ENCODE data around the gene SLC22A15.
"Not testable (repeated sequence)": the region's sequence is repeated elsewhere in the genome, so short reads cannot be mapped to it uniquely, and the experiment has no call there.

SLC22A15 gene

DNA sequence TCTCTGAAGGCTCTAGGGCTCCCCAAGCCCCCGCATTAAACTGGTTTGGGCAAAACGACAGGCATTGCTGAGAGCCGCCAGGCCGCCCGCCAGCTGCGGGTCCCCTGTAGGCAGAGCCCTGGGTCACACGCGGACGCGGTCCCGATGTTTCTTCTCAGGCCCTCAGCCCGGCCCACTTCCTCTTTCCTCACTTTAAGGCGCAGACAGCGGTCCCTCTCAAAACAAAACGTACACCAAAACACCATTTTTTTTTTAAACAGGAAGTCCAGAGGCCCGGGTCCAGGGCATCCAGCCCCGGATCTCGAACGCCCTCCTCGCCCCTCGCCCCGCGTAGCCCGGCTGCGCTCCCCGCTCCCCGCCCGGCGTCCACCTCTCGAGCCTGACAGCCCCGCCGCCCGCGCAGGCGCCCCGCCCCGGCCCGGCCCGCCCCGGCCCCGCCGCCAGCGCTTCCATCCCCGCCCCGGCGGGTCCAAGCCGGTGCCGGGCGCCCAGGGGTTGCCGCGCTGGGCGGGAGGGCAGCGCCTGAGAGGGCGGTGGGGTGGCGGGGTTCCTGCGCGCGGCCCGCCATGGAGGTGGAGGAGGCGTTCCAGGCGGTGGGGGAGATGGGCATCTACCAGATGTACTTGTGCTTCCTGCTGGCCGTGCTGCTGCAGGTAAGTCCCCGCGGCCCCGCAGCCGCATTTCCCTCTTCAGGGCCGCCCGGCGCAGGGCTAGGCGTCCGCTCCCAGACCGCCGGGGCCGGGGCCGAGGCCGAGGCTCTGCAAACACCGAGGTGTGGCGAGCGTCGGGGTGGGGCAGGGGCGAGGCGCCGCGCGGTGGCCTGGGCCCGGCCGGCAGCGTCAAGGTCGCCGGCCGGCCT, at the start of gene SLC22A15:
Gene SLC22A15 (plus strand): TSS at position 452 of the 859 bp plus-strand sequence. CDS start 115 bp downstream, at position 567.
- DNase-seq, result peak; percentile 39

DNA sequence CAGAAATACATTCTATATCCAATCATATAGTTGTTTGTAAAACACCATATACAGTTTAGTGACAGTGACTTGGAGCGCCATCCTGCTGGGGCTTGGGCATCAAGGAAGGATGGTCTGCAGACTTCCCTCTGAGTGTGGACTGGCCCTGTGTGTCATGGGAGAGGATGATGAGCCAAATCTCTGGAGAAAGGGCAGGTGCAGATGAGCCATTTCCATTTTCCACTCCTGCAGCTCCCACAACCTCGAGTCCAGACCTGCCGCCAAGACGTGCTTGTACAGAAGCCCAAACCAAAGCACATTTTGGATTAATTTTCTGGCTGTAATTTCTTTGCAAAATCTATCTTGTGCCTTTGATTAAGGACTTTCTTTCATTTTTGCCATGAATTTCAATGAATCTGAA, 48.3 kb upstream of the SLC22A15 start:
- DNase-seq, result no peak

DNA sequence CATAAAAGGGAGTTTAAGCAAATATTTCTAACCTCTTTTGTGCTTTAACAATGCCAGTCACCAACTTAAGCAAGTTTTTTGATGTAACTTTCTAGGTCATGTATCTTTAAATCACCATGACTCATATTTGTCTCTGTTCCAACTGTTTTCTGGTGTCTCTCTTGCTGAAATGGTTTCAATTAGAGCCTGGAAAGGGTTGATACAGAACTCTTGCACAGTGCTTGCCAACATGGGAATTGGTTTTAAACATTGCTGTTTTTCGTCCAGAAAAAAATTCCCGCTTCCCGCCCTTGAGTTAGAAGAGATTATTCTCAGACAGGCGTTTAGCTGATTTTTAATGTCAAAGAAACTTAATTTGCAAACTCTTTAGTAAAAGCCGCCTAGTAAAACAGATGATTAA, 46.4 kb upstream of the SLC22A15 start:
- no peak for DNase-seq

DNA sequence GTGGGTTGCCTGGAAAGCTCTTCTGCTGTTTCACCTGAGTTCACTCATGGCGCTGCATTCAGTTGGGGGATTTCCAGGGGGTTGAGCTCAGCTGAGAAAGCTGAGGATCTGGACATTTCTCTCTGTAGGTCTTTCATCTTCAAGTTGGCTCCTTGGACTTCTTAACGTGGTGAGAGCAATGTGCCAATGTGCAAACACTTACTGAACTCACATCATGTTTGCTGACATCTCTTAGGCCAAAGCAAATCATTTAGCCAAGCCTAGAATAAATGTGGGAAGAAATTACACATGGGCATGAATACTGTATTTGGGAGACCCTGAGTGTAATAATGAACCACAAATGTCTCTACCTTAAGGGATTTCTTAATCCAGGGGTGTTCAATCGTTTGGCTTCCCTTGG, 42.7 kb upstream of the SLC22A15 start:
- DNase-seq, result no peak

DNA sequence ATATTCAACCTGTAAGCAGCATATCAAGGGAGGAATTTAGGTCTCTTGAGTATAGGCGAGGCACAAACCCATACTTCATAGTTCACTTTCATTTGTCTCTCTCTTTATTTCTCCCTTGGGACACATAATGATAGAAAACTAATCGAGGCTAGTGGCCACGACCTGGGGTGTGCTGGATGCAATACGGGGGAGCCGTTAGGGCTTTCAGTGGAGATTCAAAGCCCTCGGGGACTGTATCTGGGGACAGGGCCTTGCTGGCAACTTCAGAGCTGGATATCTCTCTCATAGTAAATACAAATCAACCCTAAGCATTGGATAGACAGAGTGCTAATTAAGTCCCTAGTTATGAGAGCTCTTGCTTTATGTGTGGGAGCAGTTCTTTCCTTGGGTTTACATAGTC, 36.9 kb upstream of the SLC22A15 start:
- no peak for DNase-seq

DNA sequence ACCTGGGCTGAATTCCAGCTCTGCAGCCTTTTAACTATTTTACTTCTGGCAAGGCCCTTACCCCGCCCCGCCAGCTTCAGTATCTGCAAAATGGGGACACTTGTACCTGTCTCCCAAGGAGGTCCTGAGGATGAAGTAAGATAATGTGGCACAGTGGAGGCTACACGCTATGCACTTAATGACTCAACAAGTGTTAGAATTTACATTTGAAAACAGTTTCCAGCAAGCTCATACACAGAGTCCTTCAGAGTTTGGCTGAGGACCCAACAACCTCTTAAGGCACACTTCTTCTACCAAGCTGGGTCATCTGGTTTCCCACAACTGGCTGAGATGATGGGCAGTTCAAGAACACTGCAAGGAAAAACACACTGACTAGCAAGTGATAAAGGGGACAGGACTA, 30.2 kb upstream of the SLC22A15 start:
- DNase-seq, result no peak

DNA sequence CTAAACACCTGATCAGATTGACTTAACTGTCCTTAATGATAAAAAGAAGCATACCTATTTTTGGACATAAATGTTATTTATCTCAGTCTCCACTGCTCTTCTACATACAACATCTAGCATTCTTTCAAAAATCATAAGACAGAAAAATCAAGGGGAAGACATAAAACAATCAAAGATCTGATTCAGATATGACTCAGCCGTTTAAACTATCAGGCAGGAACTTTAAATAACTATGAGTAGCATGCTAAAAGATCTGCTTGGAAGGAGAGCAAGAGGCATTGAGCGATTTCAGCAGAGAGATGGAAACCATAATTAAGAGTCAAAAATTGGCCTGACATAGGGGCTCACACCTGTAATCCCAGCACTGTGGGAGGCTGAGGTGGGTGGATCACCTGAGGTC, 27.2 kb upstream of the SLC22A15 start:
- DNase-seq, result no peak

DNA sequence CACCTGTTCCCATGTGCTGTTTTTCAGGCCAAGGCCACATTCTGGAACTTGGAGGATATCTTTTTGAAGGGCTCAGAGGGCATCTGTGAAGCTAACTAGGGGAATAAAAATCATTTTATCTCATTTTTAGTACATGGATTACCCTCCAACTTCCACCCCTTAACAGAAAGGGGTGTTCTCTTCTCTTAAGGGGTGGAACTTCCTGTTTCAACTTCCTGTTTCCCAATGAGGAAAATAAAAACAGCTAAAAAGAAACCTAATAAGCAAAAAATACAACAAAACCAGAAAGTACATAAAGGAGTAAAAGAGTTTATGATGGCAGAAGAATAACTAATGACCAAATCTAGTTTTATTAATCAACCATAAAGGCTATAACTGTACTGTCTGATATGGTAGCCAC, 24.8 kb upstream of the SLC22A15 start:
- no peak for DNase-seq

DNA sequence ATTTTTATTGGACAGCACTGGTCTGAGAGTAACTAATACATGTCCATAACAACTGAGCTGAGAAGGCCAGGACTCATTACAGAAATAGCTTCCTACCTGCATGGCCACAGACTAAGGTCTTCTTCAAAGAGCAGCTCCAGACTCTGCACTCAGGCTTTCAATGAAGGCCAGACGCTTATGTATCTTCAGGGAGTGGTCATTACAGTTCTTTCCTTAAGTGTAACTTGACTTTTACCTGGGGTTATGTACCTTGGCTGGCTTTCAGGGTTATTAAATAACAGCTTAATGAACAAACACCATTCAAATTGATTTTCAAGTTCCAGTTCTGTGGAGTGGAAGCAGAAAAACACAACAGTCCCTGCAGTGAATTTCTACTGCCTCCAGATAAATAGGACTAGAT, 23.8 kb upstream of the SLC22A15 start:
- no peak for DNase-seq

DNA sequence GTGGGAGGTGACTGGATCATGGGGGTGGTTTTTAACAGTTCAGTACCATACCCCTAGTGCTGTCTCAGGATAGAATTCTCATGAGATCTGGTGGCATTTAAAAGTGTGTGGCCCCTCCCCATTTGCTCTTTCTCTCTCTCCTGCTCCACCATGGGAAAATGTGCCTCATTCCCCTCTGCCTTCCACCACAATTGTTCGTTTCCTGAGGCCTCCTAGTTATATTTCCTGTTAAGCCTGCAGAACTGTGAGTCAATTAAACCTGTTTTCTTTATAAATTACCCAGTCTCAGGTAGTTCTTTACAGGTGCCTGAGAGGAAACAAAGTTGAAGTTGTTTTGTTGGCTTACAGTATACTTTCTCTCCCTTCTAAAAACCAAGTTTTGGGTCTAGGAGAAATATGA, 23.1 kb upstream of the SLC22A15 start:
- no peak for DNase-seq

DNA sequence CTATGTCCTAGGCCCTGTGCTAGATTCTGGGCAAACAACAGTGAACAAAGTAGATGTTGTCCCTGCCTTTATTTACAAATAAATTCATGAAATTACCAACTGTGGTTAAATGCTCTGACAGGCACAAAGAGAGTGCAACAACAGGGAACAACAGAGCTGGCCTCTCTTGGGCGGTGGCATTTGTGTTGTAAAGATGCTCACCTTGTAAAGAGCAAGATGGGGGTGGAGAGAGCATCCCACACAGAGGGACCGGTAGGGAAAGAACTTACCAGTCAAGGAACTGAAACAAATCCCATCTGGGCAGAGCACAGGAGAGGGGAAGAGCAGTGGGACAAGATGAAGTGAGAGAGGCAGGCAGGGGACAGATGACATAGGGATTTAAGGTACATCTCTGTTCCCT, 21.6 kb upstream of the SLC22A15 start:
- DNase-seq, result no peak

DNA sequence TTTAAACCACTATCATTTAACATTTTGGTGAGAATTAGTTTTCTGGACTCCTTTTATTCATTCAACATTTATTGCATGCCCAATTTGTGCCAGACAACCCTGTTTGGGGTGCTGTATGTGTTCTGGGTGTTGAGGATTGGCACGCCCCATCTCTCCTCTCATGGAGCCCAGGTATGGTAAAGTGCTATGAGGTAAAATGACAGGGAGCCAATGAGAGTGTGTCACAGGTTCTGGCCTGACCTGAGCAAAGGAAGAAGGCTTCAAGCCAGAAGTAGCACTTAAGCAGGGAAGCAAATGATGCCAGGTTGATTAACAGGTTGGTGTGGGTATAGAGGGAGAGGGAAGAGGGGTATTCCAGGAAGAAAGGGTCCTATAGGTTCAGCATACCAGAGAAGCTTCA, 21.1 kb upstream of the SLC22A15 start:
- no peak for DNase-seq

DNA sequence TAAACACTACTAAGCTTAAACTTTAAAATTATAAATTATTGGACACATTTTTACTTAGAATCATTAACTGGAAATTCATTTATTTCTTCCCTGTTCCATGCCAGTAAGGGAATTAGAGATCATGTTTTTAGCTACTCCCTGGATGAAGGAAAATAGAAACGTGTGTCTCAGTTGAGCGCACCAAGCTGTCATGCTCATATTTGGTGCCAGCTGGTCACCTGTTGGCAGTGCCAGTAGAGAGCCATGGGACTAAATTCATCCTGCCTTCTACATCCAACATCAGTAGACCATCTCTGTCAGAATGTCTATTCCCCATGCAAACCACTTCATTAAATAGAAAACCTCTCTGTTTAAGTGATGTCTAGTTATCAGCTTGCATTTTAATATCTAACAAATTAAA, 17.4 kb upstream of the SLC22A15 start:
- DNase-seq, result no peak

DNA sequence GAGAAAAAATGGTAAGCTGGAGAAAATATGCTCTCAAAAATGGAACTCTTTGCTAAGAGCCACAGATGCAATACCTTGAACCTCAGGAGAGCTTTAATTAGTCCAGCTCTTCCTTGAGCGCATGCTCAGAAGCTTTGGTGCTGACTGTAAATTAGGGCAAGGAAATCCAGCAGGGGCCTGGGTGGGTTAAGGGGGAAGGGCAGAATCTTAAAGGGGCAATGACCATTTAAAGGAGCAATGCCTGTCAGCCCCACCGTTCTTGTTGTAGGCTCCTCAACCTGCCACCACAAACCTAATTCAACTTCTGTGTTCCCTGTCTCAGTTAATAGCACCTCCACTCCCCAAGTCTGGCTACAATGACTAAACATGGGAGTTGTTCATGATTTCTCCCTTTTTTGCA, 6.8 kb upstream of the SLC22A15 start:
- no peak for DNase-seq

DNA sequence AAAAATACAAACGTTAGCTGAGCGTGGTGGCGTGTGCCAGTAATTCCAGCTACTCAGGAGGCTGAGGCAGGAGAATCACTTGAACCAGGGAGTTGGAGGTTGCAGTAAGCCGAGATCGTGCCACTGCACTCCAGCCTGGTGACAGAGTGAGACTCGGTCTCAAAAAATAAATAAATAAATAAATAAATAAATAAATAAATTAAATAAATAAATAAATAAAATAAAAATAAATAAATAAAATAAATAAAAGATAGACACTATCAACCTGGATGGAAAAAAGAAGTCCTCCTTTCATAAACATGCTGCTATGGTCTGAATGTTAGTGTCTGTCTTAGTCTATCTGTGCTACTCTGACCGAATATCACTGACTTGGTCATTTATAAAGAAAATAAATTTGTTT, 4.5 kb upstream of the SLC22A15 start:
- DNase-seq, result not testable (repeated sequence)

DNA sequence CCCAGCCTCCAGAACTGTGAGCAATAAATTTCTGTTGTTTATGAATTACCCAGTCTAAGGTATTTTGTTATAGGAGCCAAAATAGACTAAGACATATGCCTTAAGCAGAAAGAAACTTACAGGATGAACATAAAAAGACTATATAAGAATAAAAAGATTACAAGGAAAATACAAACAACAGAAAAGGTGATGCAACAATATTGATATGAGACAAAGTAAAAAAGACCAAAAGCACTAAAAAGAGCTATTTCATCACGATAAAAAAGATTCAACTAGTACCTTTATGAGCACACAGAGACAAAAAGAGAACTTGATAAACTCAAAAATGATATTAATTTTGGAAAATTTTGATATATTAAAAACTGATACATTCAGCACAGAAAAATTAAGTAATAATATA, 3.2 kb upstream of the SLC22A15 start:
- no peak for DNase-seq

DNA sequence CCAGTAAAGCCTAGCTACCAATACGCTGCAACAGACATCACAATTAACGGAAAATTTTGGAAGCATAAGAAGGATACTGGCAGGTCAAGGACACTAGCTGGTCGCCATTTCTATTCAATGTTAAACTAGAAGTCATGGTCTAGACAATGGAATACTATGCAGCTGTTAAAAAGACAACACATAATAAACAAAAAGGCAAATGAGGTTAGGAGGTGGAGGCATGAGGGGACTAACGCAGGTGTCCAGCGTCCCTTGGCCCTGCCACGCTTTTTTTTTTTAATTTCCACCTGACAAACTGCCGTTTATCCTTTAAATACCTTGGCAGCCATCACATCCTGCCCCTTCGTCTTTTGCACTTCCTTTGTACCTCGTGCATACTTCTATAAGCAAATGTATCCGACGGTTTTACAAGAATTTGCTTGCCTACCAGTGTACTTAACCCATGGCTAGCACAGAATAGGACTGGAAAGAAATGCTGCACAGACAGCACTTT, 698 bp upstream of the SLC22A15 start:
- no peak for DNase-seq

DNA sequence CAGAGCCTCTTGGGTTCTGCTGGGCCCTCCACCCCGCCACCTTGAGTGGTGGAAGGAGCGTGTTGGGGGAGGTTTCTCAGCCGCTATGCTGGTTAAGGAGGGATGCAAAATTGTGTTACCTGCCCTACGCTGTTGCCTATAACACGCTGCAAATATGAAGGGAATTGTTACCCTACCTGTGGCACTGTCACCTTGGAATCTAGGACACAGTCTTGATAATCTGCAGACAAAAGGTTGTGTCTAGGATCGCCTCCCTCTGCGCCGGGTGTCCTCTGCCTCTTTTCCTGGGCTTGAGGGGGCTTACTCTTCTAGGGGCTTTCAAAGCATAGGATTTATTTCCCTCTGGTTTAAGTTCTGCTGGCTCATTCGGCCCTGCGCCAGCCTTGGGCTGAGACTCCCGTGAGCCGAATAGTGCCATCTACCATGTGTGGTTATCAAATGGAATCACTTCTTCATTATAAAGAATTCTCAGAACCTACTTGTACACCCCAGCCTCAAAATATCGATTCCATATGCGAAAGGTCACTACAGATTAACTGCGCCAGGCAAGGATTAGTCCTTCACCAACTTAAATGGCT, 697 bp downstream of the SLC22A15 start:
- DNase-seq, result no peak

DNA sequence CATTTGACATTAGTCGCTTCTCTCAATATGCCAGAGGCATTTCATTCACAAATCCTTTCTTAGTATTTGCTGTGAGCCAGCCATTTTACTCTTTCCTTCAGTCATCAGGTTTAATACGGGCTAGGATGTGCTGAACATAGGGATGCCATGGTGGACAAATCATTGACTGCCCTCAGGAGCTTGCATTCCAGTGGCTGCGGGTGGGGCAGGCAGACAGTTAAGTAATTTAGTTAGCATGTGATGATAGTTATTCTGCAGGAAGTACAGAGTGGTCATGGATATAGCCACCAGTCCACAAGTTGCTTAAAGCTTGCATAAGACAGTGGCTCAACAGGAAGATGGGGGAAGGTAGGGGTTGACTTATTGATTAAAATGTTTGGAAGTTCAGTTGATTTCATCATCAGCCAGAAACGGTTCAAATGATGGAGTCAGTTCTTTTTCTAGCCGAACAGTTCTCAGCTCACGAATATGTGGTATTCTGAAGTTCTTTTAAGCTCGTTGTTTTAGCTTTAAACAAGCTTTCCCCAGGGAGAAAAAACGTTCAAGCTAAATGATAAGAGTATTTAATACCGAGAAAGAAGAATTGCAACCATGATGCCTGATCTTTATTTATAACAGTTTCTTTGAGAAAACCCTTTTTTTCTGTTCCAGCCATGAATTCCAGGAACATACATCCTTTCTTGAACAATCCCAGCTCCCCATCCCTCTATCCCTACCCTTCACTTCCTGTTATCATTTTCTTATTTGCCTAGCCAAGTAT, 1.4 kb downstream of the SLC22A15 start:
- DNase-seq, result no peak

DNA sequence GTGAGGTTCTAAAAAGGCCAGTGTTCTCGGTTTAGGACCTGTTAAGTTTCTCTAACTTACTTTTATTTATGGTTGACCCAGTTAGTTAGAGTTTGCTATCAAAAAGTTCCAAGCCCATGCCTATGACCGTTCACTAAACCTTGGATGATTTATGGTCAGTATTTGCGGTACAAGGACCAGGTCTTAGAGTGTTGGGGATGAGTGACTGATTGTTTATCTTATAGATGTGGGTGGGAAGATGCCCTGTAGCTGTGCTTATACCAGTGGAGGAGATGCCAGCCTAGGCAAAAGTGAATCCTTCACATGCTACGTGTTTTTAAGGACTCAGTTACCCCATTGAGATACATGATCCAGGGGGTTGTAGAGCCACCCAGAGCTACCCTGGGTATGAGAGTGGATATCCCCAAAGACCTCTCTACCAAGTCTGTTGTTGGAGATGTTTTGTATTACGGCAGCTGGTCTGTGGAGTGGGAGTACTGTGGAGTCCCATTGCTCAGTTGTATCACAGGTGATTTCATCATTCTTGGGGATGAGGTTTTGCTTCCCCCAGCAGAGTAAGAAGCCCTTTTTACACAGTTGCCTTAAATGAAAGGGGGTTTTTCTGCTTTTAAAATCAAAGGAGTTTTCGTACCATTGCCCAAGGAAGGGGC, 2.1 kb downstream of the SLC22A15 start:
- DNase-seq, result no peak

DNA sequence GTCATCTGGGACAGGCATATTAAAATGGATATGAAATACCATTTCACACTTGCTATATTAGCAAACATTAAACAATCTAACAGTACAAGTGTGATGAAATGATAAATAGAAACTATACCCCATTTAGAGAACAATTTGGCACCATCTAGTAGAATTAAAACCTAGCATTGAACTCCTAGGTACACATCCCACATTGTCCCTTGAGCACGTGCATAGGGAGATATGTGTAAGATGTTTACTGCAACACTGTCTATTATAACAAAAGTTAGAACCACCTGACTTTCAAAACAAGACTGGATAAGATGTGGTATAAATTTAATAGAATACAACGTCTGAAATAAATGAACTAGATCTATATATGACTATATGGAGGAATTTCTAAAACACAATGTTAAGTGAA, 3.8 kb downstream of the SLC22A15 start:
- no peak for DNase-seq

DNA sequence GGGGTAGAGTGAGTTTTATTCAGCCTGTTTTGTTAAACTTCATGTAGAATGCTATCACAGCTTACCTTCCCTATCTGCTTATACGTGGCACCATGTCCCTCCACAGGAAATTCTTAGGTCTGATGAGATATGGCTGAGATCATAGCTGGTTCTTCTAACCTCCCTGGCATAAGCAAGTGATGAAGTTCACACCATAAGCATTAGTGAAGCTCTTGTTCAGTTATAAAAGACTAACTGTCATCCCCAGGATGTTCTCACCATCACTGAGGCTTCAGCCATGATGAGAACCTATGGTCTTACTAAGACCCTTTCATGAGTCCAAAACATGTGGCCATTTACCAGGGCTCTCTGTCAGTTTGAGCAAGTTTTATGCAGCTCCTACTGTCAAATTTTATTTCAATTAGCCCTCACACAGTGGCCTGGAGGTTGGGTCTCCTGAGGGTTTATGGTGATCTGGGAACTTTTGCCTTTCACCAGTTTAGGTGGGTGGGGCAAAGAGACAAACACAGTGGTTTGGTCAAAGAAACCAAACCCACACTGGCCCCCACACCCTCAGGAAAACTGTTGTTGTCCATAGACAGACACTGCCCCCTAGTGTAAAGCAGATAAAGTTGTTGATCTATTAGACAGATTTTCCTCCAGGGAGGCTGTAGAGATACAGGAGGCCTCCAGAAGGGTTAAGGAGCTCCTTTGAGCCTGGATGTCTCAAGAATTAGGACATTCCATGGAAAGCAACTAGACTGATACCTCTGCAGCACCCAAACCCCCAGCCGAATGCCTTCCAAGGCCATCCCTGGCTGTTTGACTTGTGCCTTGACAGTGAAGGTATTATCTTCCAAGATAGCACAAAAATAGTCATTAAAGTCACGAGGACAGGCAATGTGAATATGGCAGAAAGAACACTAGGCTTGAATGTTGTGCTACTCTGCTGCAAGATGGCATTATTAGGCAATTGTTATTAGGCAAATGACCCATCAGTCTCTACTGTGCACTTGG, 5.0 kb downstream of the SLC22A15 start:
- peak; percentile 12 for DNase-seq
